Measurements from ENCODE around the gene CGB1.
A peak's percentile ranks its signal among the peaks of the same experiment; 100 is the strongest.

DNA sequence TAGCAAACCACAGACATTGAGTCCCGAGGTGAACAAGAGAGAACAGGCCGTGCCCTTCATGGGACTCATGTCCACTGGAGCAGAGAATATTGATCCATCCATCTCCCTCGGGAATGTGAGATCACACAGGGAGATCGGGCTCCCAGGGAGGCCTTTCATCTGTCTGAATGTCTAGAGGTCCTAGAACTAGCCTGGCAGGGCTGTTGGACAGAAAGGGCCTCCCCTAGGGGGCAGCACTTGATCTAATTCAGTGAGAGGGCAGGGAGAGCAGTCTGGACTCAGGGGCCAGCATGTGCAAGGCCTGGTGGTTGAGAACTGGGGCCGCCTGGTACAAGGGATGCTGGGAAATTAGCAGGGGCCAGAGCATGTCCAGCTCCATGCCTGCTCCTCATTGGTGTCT is 38.7 kb downstream of the CGB1 start:
- TF ChIP-seq, protein P1, sequence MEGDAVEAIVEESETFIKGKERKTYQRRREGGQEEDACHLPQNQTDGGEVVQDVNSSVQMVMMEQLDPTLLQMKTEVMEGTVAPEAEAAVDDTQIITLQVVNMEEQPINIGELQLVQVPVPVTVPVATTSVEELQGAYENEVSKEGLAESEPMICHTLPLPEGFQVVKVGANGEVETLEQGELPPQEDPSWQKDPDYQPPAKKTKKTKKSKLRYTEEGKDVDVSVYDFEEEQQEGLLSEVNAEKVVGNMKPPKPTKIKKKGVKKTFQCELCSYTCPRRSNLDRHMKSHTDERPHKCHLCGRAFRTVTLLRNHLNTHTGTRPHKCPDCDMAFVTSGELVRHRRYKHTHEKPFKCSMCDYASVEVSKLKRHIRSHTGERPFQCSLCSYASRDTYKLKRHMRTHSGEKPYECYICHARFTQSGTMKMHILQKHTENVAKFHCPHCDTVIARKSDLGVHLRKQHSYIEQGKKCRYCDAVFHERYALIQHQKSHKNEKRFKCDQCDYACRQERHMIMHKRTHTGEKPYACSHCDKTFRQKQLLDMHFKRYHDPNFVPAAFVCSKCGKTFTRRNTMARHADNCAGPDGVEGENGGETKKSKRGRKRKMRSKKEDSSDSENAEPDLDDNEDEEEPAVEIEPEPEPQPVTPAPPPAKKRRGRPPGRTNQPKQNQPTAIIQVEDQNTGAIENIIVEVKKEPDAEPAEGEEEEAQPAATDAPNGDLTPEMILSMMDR (conservative IDR thresholded peaks at IDR 0.05 in 1 of 2, IDR thresholded peaks at IDR 0.05 in 1 of 2; ENCODE audit: low read depth in 1 of 2, low read length in 2 of 2), result peak; percentile 44 to 60
- no peak for TF ChIP-seq EZH2 (IDR thresholded peaks at IDR 0.05; ENCODE audit: low read length, missing control alignments)
